OCI-LY3 (cell line): Measurements from ENCODE around the gene JAG2.

Experiments
- H2AFZ ChIP-seq: fragments of 200-600, 300-600 bp; shearing (Covaris generic); 2 replicates; pipeline ENCODE4 v1.6.0; 2014; ENCODE audit warnings: antibody characterized with exemption, low read depth, low read length
- H3K27ac ChIP-seq: fragments of 200-600, 300-600 bp; sonication (generic); 2 replicates; pipeline ENCODE4 v1.5.1; 2014; ENCODE audit warnings: mild to moderate bottlenecking, low read length, moderate library complexity, mixed read lengths
- H3K27me3 ChIP-seq: fragments of 200-600, 300-600 bp; sonication (generic); 2 replicates; pipeline ENCODE4 v1.6.1; 2014; ENCODE audit warnings: low read depth, low read length, mixed read lengths
- H3K36me3 ChIP-seq: fragments of 200-600, 300-600 bp; sonication (generic); replicated peaks from 2 replicates; pipeline ENCODE3; 2014; ENCODE audit warnings: low read depth, low read length, mixed read lengths
- H3K4me1 ChIP-seq: fragments of 300-600, 200-600 bp; sonication (generic); 2 replicates; pipeline ENCODE4 v1.6.1; 2014; ENCODE audit warnings: low read length, mixed read lengths
- H3K4me2 ChIP-seq: fragments of 200-600, 300-600 bp; sonication (generic); 2 replicates; pipeline ENCODE4 v1.6.1; 2014; ENCODE audit warnings: low read length, mixed read lengths
- H3K4me3 ChIP-seq: fragments of 300-600, 200-600 bp; sonication (generic); 2 replicates; pipeline ENCODE4 v1.5.1; 2014; ENCODE audit warnings: antibody characterized with exemption, mild to moderate bottlenecking, low read length, moderate library complexity
- H3K79me2 ChIP-seq: fragments of 300-600, 200-600 bp; shearing (Covaris generic); 2 replicates; pipeline ENCODE4 v1.6.1; 2014; ENCODE audit warnings: mild to moderate bottlenecking, low read length, mixed read lengths
- H3K9ac ChIP-seq: fragments of 300-600, 200-600 bp; shearing (Covaris generic); 2 replicates; pipeline ENCODE4 v1.6.0; 2014; ENCODE audit warnings: mild to moderate bottlenecking, low read length, moderate library complexity
- H3K9me3 ChIP-seq: fragments of 200-600, 300-600 bp; shearing (Covaris generic); 2 replicates; pipeline ENCODE4 v1.6.1; 2014; ENCODE audit warnings: low read length, mixed read lengths; ENCODE audit not compliant: insufficient read depth
- H4K20me1 ChIP-seq: fragments of 200-600, 300-600 bp; sonication (generic); 2 replicates; pipeline ENCODE4 v1.6.1; 2016; ENCODE audit warnings: low read length, mixed read lengths; ENCODE audit not compliant: insufficient read depth
- EZH2phosphoT487 ChIP-seq: fragments of 200-600 bp; shearing (Covaris generic); IDR thresholded peaks from 2 replicates; pipeline ENCODE4 v1.6.1; 2018; ENCODE audit warnings: antibody characterized with exemption, mixed run types, low read depth
- TF ChIP-seq, protein P1 (sequence below): fragments of 200-600, 300-600 bp; sonication (generic); IDR thresholded peaks from 2 replicates; pipeline ENCODE4 v1.5.1; 2014; ENCODE audit warnings: antibody characterized with exemption, low read length, low read depth

Gene JAG2

DNA sequence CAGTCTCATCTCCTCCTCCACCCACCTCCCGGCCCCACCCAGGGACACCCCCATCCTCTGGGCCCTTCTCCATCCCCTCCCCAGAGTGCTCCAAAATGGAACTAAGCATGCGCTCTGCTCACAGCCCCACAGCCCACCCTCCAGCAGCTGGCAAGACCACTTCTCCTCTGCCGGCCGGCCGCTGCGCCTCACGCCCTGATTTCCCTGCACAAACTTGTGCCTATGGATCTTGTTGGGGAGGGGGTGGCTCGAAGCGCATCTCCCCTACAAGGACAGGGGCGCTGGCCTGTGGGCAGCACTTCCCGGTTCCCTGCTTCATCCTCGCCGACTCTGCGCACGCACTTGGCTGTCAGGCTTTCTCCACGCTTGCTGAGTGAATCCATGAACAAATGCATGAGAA is 32.1 kb upstream of the JAG2 start:
- Histone ChIP-seq H3K9me3 (no peaks in the 10 kb centered on the region), H3K4me3 (no peak overlapping the region), H3K27me3 (peaks cover 20% of the 10 kb centered on the region), H3K4me1 (no peaks in the 10 kb centered on the region), H3K79me2 (no peaks in the 10 kb centered on the region), H3K36me3 (no peaks in the 10 kb centered on the region), H4K20me1 (no peaks in the 10 kb centered on the region), H3K27ac (no peak overlapping the region), H3K4me2 (no peak overlapping the region), H3K9ac (no peak overlapping the region), H2AFZ (no peak overlapping the region)
- TF ChIP-seq EZH2phosphoT487, result no peak
- TF ChIP-seq, protein P1, sequence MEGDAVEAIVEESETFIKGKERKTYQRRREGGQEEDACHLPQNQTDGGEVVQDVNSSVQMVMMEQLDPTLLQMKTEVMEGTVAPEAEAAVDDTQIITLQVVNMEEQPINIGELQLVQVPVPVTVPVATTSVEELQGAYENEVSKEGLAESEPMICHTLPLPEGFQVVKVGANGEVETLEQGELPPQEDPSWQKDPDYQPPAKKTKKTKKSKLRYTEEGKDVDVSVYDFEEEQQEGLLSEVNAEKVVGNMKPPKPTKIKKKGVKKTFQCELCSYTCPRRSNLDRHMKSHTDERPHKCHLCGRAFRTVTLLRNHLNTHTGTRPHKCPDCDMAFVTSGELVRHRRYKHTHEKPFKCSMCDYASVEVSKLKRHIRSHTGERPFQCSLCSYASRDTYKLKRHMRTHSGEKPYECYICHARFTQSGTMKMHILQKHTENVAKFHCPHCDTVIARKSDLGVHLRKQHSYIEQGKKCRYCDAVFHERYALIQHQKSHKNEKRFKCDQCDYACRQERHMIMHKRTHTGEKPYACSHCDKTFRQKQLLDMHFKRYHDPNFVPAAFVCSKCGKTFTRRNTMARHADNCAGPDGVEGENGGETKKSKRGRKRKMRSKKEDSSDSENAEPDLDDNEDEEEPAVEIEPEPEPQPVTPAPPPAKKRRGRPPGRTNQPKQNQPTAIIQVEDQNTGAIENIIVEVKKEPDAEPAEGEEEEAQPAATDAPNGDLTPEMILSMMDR, result no peak

DNA sequence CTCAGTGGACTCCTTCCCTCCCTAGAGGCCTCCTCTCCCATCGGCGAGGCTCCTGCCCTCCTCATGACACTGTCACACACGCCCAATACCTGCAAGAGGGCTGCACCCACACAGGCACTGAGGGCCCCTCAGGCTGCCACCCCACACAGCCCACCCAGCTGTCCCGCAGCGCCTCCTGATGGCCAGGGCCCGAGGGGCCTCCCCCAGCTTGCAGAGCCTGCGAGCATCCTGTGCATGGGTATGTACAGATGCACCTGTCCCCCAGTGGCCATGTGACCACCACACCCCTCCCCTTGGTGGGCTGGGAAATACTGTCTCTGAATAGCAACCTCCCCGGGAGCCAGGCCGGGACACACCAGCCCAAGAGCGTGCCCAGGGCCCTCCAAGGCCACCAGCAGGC is 31.5 kb upstream of the JAG2 start:
- no peak overlapping the region for H3K9ac ChIP-seq
- H3K4me1 ChIP-seq, result no peaks in the 10 kb centered on the region
- no peak overlapping the region for H3K4me2 ChIP-seq
- no peak for TF ChIP-seq EZH2phosphoT487
- TF ChIP-seq, protein P1, result peak; percentile 31
- no peaks in the 10 kb centered on the region for H3K36me3 ChIP-seq
- peaks cover 20% of the 10 kb centered on the region for H3K27me3 ChIP-seq
- H2AFZ ChIP-seq, result no peak overlapping the region
- no peak overlapping the region for H3K27ac ChIP-seq
- no peaks in the 10 kb centered on the region for H3K79me2 ChIP-seq
- H3K9me3 ChIP-seq, result no peaks in the 10 kb centered on the region
- H4K20me1 ChIP-seq, result no peaks in the 10 kb centered on the region
- H3K4me3 ChIP-seq, result no peak overlapping the region

DNA sequence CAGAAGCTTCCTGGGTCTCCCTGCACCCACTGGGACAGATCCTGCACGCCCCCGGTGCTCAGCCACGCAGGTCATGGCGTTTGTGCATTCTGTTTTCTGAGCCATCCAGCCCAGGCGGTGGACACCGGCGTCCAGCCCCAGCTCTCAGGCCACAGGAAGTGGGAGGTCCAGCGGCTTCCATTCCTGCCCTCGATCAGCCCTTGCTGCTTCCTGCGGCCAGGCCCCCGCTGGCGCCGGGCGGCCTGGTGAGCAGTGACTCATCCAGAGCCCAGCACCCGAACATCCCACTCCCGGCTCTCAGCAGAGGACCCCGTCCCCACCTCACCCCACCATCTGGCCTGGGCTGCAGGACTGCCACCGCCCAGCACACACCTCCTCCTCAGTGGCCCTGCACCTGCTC is 30.5 kb upstream of the JAG2 start:
- Histone ChIP-seq H3K27ac (no peak overlapping the region), H2AFZ (no peak overlapping the region), H3K9ac (no peak overlapping the region), H3K4me1 (no peaks in the 10 kb centered on the region), H3K4me3 (no peak overlapping the region), H3K4me2 (no peak overlapping the region), H3K36me3 (no peaks in the 10 kb centered on the region), H3K9me3 (no peaks in the 10 kb centered on the region), H4K20me1 (no peaks in the 10 kb centered on the region), H3K79me2 (no peaks in the 10 kb centered on the region), H3K27me3 (peaks cover 20% of the 10 kb centered on the region)
- no peak for TF ChIP-seq EZH2phosphoT487
- TF ChIP-seq, protein P1, result no peak

DNA sequence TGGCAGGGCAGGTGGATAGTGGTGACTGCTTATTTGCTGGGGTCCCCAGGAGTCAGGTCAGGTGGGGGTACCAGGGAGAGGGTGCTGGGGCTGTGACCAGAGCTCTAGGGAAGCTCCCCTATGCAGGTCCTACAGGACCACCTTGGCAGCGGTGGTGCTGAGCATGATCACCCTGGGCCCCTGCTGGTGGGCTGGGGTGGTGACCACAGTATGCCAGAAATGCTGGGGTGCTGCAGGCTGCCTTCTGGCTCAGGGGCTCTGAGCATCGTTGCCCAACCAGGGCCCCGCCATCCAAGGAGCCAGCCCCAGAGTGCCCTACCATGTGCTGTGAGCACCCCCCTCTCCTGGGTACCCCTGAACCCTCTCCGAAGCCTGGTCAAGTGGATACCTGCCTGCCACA is 30.0 kb upstream of the JAG2 start:
- Histone ChIP-seq H3K4me3 (no peak overlapping the region), H3K4me2 (no peak overlapping the region), H3K27me3 (peaks cover 22% of the 10 kb centered on the region), H3K4me1 (no peaks in the 10 kb centered on the region), H3K27ac (no peak overlapping the region), H3K9me3 (no peaks in the 10 kb centered on the region), H4K20me1 (no peaks in the 10 kb centered on the region), H3K36me3 (no peaks in the 10 kb centered on the region), H2AFZ (no peak overlapping the region), H3K9ac (no peak overlapping the region), H3K79me2 (no peaks in the 10 kb centered on the region)
- TF ChIP-seq, protein P1, result no peak
- no peak for TF ChIP-seq EZH2phosphoT487
